ENCODE data around the gene RBM33.

Gene RBM33

GRCh38 chr7:155705623-155706360 lies 61.3 kb downstream of the RBM33 start:
- DNase-seq (ENCODE audit: low spot score) (no peak), ATAC-seq (ENCODE audit: low read depth) (no peak)
- peaks cover 76% of the 10 kb centered on the region for H3K36me3 ChIP-seq (ENCODE audit: low read depth)
- H3K27me3 ChIP-seq (ENCODE audit: insufficient read depth, poor library complexity, severe bottlenecking): no peaks in the 10 kb centered on the region
- H3K4me3 ChIP-seq (ENCODE audit: severe bottlenecking): no peak overlapping the region
- no peak overlapping the region for H3K27ac ChIP-seq (ENCODE audit: poor library complexity, severe bottlenecking)
- TF ChIP-seq CTCF (IDR thresholded peaks at IDR 0.05; ENCODE audit: poor library complexity, severe bottlenecking): no peak
- no peaks in the 10 kb centered on the region for H3K9me3 ChIP-seq (ENCODE audit: severe bottlenecking)
- H3K4me1 ChIP-seq (ENCODE audit: insufficient read depth, poor library complexity, severe bottlenecking): peaks cover 11% of the 10 kb centered on the region

- no peak overlapping the region for H3K27ac ChIP-seq (ENCODE audit: poor library complexity, severe bottlenecking)
- H3K4me3 ChIP-seq (ENCODE audit: severe bottlenecking): no peak overlapping the region
- no peak for ATAC-seq (ENCODE audit: low read depth)
- no peaks in the 10 kb centered on the region for H3K27me3 ChIP-seq (ENCODE audit: insufficient read depth, poor library complexity, severe bottlenecking)
- H3K9me3 ChIP-seq (ENCODE audit: severe bottlenecking): no peaks in the 10 kb centered on the region
- peaks cover 76% of the 10 kb centered on the region for H3K36me3 ChIP-seq (ENCODE audit: low read depth)
- no peak for TF ChIP-seq CTCF (IDR thresholded peaks at IDR 0.05; ENCODE audit: poor library complexity, severe bottlenecking)
- peaks cover 11% of the 10 kb centered on the region for H3K4me1 ChIP-seq (ENCODE audit: insufficient read depth, poor library complexity, severe bottlenecking)
- DNase-seq (ENCODE audit: low spot score): no peak
Observed at GRCh38 chr7:155706376-155706775, 61.9 kb downstream of the RBM33 start.

GRCh38 chr7:155709453-155709852 lies 65.0 kb downstream of the RBM33 start:
- H3K36me3 ChIP-seq (ENCODE audit: low read depth): peaks cover 62% of the 10 kb centered on the region
- no peaks in the 10 kb centered on the region for H3K27me3 ChIP-seq (ENCODE audit: insufficient read depth, poor library complexity, severe bottlenecking)
- no peak for ATAC-seq (ENCODE audit: low read depth)

GRCh38 chr7:155710031-155710430 lies 65.6 kb downstream of the RBM33 start:
- DNase-seq (ENCODE audit: low spot score): no peak
- no peaks in the 10 kb centered on the region for H3K4me1 ChIP-seq (ENCODE audit: insufficient read depth, poor library complexity, severe bottlenecking)
- no peak overlapping the region for H3K27ac ChIP-seq (ENCODE audit: poor library complexity, severe bottlenecking)
- ATAC-seq (ENCODE audit: low read depth): no peak
- no peak for TF ChIP-seq CTCF (IDR thresholded peaks at IDR 0.05; ENCODE audit: poor library complexity, severe bottlenecking)
- H3K36me3 ChIP-seq (ENCODE audit: low read depth): peaks cover 57% of the 10 kb centered on the region
- no peaks in the 10 kb centered on the region for H3K27me3 ChIP-seq (ENCODE audit: insufficient read depth, poor library complexity, severe bottlenecking)
- no peak overlapping the region for H3K4me3 ChIP-seq (ENCODE audit: severe bottlenecking)
- no peaks in the 10 kb centered on the region for H3K9me3 ChIP-seq (ENCODE audit: severe bottlenecking)

More at GRCh38 chr7:155709453-155709852, 65.0 kb downstream of the RBM33 start:
- Histone ChIP-seq H3K4me3 (ENCODE audit: severe bottlenecking) (no peak overlapping the region), H3K9me3 (ENCODE audit: severe bottlenecking) (no peaks in the 10 kb centered on the region), H3K4me1 (ENCODE audit: insufficient read depth, poor library complexity, severe bottlenecking) (no peaks in the 10 kb centered on the region), H3K27ac (ENCODE audit: poor library complexity, severe bottlenecking) (no peak overlapping the region)
- no peak for DNase-seq (ENCODE audit: low spot score)
- TF ChIP-seq CTCF (IDR thresholded peaks at IDR 0.05; ENCODE audit: poor library complexity, severe bottlenecking): no peak

GRCh38 chr7:155710530-155710929 lies 66.1 kb downstream of the RBM33 start:
- no peak overlapping the region for H3K4me3 ChIP-seq (ENCODE audit: severe bottlenecking)
- no peaks in the 10 kb centered on the region for H3K4me1 ChIP-seq (ENCODE audit: insufficient read depth, poor library complexity, severe bottlenecking)
- H3K36me3 ChIP-seq (ENCODE audit: low read depth): peaks cover 55% of the 10 kb centered on the region
- no peak for TF ChIP-seq CTCF (IDR thresholded peaks at IDR 0.05; ENCODE audit: poor library complexity, severe bottlenecking)
- H3K27ac ChIP-seq (ENCODE audit: poor library complexity, severe bottlenecking): no peak overlapping the region
- ATAC-seq (ENCODE audit: low read depth): no peak
- no peaks in the 10 kb centered on the region for H3K27me3 ChIP-seq (ENCODE audit: insufficient read depth, poor library complexity, severe bottlenecking)
- H3K9me3 ChIP-seq (ENCODE audit: severe bottlenecking): no peaks in the 10 kb centered on the region
- no peak for DNase-seq (ENCODE audit: low spot score)
